Endothelial cell of umbilical vein (primary cell): ENCODE results near the gene TP53TG5. TPM values are rescaled to one million over a fixed set of nuclear protein-coding genes. Genes with fewer than 3 reads are reported as not detected.

ENCODE experiments used
- BruUV-seq: library from RNA; stranded (reverse); fragments of 400-500 nt; replicated peaks from 2 replicates; lab custom pipeline; 2021; lab: Mats Ljungman, UMichigan
- CTCF ChIA-PET: fragments of 300-600, 350-600 bp; sonication (Branson Sonifier 250); formaldehyde crosslinking; loops from one replicate; lab custom pipeline; 2021; ENCODE audit warnings: antibody characterized with exemption, inconsistent platforms; lab: Charles Lee
- POLR2A ChIA-PET: fragments of 300-600, 350-600 bp; sonication (Branson Sonifier 250); formaldehyde crosslinking; loops from one replicate; lab custom pipeline; 2021; ENCODE audit warnings: antibody characterized with exemption, inconsistent platforms; lab: Charles Lee
- DNase-seq: peaks from one replicate; pipeline ENCODE4 v3.0.0-alpha.2; 2011; ENCODE audit warnings: low read depth, low spot score
- FAIRE-seq: peaks from 2 replicates; lab custom pipeline; 2011; peaks lifted over from hg19 to GRCh38; lab: Jason Lieb, UNC
- H2AFZ ChIP-seq: 2 replicates; pipeline ENCODE4 v1.6.0; 2012; ENCODE audit warnings: low read depth, low read length, control low read depth, inconsistent platforms
- H3K27ac ChIP-seq: 2 replicates; pipeline ENCODE4 v1.5.1; 2011; ENCODE audit warnings: low read depth, mild to moderate bottlenecking, control low read depth, low read length, moderate library complexity; ENCODE audit not compliant: insufficient read depth
- H3K27me3 ChIP-seq, 2 experiments: 2 replicates each; pipeline versions ENCODE4 v1.6.0 to v1.6.1; 2011; ENCODE audit warnings: low read length in 2 of 2, mixed read lengths in 1 of 2; ENCODE audit not compliant: control insufficient read depth in 2 of 2, insufficient read depth in 2 of 2
- H3K36me3 ChIP-seq, 2 experiments: 2 replicates in 1 of 2; 3 replicates in 1 of 2; pipeline ENCODE4 v1.5.1; 2011; ENCODE audit warnings: low read length in 2 of 2, mild to moderate bottlenecking in 1 of 2, moderate library complexity in 1 of 2; ENCODE audit not compliant: control insufficient read depth in 2 of 2, insufficient read depth in 2 of 2; ENCODE audit errors: extremely low read depth in 1 of 2
- H3K4me1 ChIP-seq: 3 replicates; pipeline ENCODE4 v1.5.1; 2011; ENCODE audit warnings: mild to moderate bottlenecking, low read length; ENCODE audit not compliant: control insufficient read depth, insufficient read depth; ENCODE audit errors: extremely low read depth
- H3K4me2 ChIP-seq: 2 replicates; pipeline ENCODE4 v1.6.1; 2011; ENCODE audit warnings: low read length, control low read depth, mixed read lengths; ENCODE audit not compliant: insufficient read depth
- H3K4me3 ChIP-seq, 3 experiments: fragments of 200-600 bp in 1 of 3; sonication (generic), shearing (Covaris generic) in 1 of 3; replicated peaks in 1 of 3; 2 replicates each; pipeline ENCODE4 v1.5.1; 2011 to 2016; ENCODE audit warnings: control low read depth in 3 of 3, low read length in 3 of 3, mild to moderate bottlenecking in 2 of 3, inconsistent platforms in 1 of 3, low read depth in 1 of 3, moderate library complexity in 1 of 3; ENCODE audit not compliant: insufficient read depth in 1 of 3
- H3K79me2 ChIP-seq: 2 replicates; pipeline ENCODE4 v1.6.0; 2012; ENCODE audit warnings: low read length, inconsistent platforms; ENCODE audit not compliant: control insufficient read depth, insufficient read depth
- H3K9ac ChIP-seq: replicated peaks from 2 replicates; pipeline ENCODE3; 2011; ENCODE audit warnings: low read length, control low read depth; ENCODE audit not compliant: insufficient read depth; ENCODE audit errors: extremely low read depth
- H3K9me1 ChIP-seq: replicated peaks from 3 replicates; pipeline ENCODE4 v1.6.0; 2011; ENCODE audit warnings: mild to moderate bottlenecking, low read length; ENCODE audit not compliant: control insufficient read depth, insufficient read depth; ENCODE audit errors: extremely low read depth
- H3K9me3 ChIP-seq: replicated peaks from 2 replicates; pipeline ENCODE4 v1.5.1; 2012; ENCODE audit warnings: low read length, inconsistent platforms; ENCODE audit not compliant: control insufficient read depth, insufficient read depth
- H4K20me1 ChIP-seq: replicated peaks from 2 replicates; pipeline ENCODE3; 2011; ENCODE audit warnings: mild to moderate bottlenecking, low read length; ENCODE audit not compliant: control insufficient read depth, insufficient read depth; ENCODE audit errors: extremely low read depth
- EZH2 ChIP-seq: IDR thresholded peaks from 2 replicates; pipeline ENCODE4 v1.6.1; 2012; ENCODE audit warnings: borderline replicate concordance, low read depth, mild to moderate bottlenecking, moderate library complexity, low read length, inconsistent platforms; ENCODE audit not compliant: severe bottlenecking
- FOS ChIP-seq: IDR thresholded peaks from 2 replicates; pipeline ENCODE4 v1.6.1; 2011; ENCODE audit warnings: mild to moderate bottlenecking, low read length, moderate library complexity, borderline replicate concordance; ENCODE audit not compliant: insufficient read depth
- GATA2 ChIP-seq: IDR thresholded peaks from 2 replicates; pipeline ENCODE4 v1.7.0; 2011; ENCODE audit warnings: low read depth, mild to moderate bottlenecking, moderate library complexity, mixed read lengths, low read length; ENCODE audit not compliant: insufficient read length, insufficient read depth
- JUN ChIP-seq: IDR thresholded peaks from 2 replicates; pipeline ENCODE4 v1.6.1; 2011; ENCODE audit warnings: borderline replicate concordance, low read depth; ENCODE audit not compliant: insufficient read length, insufficient read depth
- MAX ChIP-seq: IDR thresholded peaks from 2 replicates; pipeline ENCODE4 v1.6.1; 2011; ENCODE audit not compliant: insufficient read depth, insufficient read length
- MYC ChIP-seq: IDR thresholded peaks from one replicate; pipeline ENCODE4 v1.6.1; 2011; ENCODE audit warnings: mild to moderate bottlenecking, low read depth, low read length
- POLR2A ChIP-seq: IDR thresholded peaks from 2 replicates; pipeline ENCODE4 v1.6.1; 2012; ENCODE audit warnings: low read depth, mild to moderate bottlenecking, control low read depth, low read length
- POLR2AphosphoS5 ChIP-seq: IDR thresholded peaks from 2 replicates; pipeline ENCODE4 v1.6.1; 2012; ENCODE audit warnings: low read depth, mild to moderate bottlenecking, control low read depth, low read length, moderate library complexity; ENCODE audit not compliant: insufficient read depth
- dilution Hi-C: fragments of 300-500 bp; cut with MboI; formaldehyde crosslinking; loops from one replicate; pipeline ENCODE4 v1.15.0; 2019; ENCODE audit warnings: low sequenced_read_pairs; ENCODE audit not compliant: extremely low pct_ligation_motif_present
- intact Hi-C: fragments of 100-400 bp; cut with micrococcal nuclease; formaldehyde crosslinking; loops from one replicate; pipeline ENCODE4 v1.10.0; 2022
- polyA plus RNA-seq, 4 experiments: library from polyadenylated mRNA; depleted of rRNA in 3 of 4; stranded (reverse) in 3 of 4; unstranded in 1 of 4; fragments of >200 nt; gene quantifications; 2 replicates each; pipeline versions ENCODE4 v1.2.1 to v1.2.3, GENCODE V29; 2011 to 2012; ENCODE audit warnings: missing spikeins in 1 of 4
- total RNA-seq: library from RNA; stranded (reverse); gene quantifications from 2 replicates; pipeline ENCODE4 v1.2.3, GENCODE V29; 2021
- TF ChIP-seq, protein P1 (sequence below), 2 donors: IDR thresholded peaks; 1 replicate in 1 of 2; 2 replicates in 1 of 2; pipeline ENCODE4 v1.5.1; 2011; ENCODE audit warnings: low read length in 2 of 2, mild to moderate bottlenecking in 2 of 2, moderate library complexity in 2 of 2, control low read depth in 1 of 2, inconsistent platforms in 1 of 2, low read depth in 1 of 2; ENCODE audit not compliant: insufficient read depth in 1 of 2; ENCODE audit errors: extremely low read depth in 1 of 2

The TP53TG5 gene
- total and polyA plus RNA-seq, 2 donors (not counting 3 experiments of a cell fraction or from before 2014, with no cell fraction given): not detected

- TF ChIP-seq POLR2AphosphoS5: no peak
- no peak for TF ChIP-seq FOS
- no peak for TF ChIP-seq MYC
- TF ChIP-seq POLR2A: no peak
- TF ChIP-seq, protein P1, sequence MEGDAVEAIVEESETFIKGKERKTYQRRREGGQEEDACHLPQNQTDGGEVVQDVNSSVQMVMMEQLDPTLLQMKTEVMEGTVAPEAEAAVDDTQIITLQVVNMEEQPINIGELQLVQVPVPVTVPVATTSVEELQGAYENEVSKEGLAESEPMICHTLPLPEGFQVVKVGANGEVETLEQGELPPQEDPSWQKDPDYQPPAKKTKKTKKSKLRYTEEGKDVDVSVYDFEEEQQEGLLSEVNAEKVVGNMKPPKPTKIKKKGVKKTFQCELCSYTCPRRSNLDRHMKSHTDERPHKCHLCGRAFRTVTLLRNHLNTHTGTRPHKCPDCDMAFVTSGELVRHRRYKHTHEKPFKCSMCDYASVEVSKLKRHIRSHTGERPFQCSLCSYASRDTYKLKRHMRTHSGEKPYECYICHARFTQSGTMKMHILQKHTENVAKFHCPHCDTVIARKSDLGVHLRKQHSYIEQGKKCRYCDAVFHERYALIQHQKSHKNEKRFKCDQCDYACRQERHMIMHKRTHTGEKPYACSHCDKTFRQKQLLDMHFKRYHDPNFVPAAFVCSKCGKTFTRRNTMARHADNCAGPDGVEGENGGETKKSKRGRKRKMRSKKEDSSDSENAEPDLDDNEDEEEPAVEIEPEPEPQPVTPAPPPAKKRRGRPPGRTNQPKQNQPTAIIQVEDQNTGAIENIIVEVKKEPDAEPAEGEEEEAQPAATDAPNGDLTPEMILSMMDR (IDR thresholded peaks at IDR 0.05; ENCODE audit: extremely low read depth in 1 of 2, insufficient read depth in 1 of 2, low read depth in 1 of 2, low read length in 2 of 2): no peak
- no peak for TF ChIP-seq MAX
- no peak for TF ChIP-seq JUN
- TF ChIP-seq GATA2: no peak
- TF ChIP-seq EZH2: no peak
- H3K4me1 ChIP-seq: peaks cover 14% of the 10 kb centered on the region
- POLR2A ChIA-PET: no interaction called here
- FAIRE-seq (no peak), DNase-seq (no peak)
- no peak overlapping the region for H3K9ac ChIP-seq
- H3K4me2 ChIP-seq: no peak overlapping the region
- no peaks in the 10 kb centered on the region for H3K9me3 ChIP-seq
- no peaks in the 10 kb centered on the region for H3K9me1 ChIP-seq
- H3K36me3 ChIP-seq: peaks cover 0 to 3% of the 10 kb centered on the region in 2 experiments
- CTCF ChIA-PET: interaction anchor here (1.2 to 3.6 kb wide), 4 partner anchors 24 to 122 kb away, joined by 3 to 15 read pairs (median 6); partner anchors contain the start of gene SYS1
- H3K79me2 ChIP-seq: peaks cover 13% of the 10 kb centered on the region
- intact Hi-C loops: no loop called here
- H2AFZ ChIP-seq: no peak overlapping the region
- no peak overlapping the region for H3K27ac ChIP-seq
- dilution Hi-C loops: no loop called here
- BruUV-seq: no TSS peak
- no peaks in the 10 kb centered on the region for H3K27me3 ChIP-seq
- H3K4me3 ChIP-seq: no peak overlapping the region
- no peaks in the 10 kb centered on the region for H4K20me1 ChIP-seq
Observed at GRCh38 chr20:45412653-45413052, 34.5 kb upstream of the TP53TG5 start.
